Germinal center (tissue), 1 donor: ENCODE results near the gene ZNF622.

ENCODE experiments used
- DNase-seq: peaks from one replicate; pipeline ENCODE4 v3.0.0; 2012; ENCODE audit warnings: mixed read lengths, low spot score

Gene ZNF622, protein sequence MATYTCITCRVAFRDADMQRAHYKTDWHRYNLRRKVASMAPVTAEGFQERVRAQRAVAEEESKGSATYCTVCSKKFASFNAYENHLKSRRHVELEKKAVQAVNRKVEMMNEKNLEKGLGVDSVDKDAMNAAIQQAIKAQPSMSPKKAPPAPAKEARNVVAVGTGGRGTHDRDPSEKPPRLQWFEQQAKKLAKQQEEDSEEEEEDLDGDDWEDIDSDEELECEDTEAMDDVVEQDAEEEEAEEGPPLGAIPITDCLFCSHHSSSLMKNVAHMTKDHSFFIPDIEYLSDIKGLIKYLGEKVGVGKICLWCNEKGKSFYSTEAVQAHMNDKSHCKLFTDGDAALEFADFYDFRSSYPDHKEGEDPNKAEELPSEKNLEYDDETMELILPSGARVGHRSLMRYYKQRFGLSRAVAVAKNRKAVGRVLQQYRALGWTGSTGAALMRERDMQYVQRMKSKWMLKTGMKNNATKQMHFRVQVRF

DNA sequence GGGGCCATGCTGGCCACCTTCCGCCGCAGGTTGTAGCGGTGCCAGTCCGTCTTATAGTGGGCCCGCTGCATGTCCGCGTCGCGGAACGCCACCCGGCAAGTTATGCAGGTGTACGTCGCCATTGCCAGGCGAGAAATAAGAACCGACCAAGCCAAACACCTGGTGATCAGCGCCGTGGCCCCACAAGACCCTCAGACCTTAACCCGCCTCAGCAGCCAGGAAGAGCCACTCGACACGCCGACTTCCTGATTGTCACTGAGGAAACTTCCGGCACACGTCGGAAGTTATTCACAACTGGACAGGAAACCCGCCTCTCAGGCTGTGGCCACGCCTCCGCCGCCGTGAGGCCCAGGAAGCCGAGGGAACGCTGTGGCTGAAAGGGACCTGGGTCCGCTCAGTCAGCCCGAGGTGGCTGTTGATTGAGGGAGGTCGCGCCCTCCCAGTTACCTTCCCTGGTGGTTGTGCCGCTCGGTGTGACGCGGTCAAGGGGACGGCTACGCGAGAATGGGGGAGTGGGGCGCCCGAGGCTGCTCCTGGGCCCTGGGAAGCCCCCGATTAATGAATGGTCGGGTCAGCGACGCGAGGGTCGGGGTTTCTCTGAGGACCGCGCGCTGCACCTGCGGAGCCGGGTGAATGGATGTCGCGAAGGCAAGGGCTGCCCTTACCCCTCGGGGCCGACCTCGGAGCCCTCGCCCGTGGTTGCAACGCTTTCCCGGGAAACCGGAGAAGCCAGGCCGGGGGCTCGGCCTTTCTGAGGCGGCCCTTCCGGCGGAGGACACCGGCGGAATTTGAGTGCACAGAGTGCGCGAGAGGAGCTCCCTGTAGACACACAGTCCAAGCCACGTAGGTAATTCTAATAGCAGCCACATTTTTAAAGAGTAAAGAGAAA lies at the start of gene ZNF622:
Gene ZNF622, minus strand, starts transcription at position 257 of the 889 bp plus-strand sequence. Its CDS starts 135 bp downstream, at position 122.
- peak; percentile 85 for DNase-seq

DNA sequence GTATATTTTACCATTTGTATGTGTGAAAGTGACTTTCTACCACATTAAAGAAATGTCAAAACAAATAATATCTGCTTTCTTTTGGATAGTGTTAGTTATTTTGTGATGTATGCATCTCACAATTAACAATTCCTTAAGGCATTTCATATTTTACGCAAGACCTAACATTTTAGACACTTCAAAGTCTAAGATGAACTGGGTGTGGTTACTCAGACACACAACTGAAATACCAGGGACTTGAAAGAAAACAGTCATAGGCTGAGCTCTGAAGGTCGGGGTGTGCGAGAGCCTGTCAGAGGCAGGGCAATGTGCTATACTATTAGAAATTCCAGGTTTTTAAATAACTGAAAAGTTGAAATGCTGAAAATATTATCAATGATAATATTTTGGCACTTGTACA lies 44.5 kb upstream of the ZNF622 start:
- DNase-seq, result no peak

DNA sequence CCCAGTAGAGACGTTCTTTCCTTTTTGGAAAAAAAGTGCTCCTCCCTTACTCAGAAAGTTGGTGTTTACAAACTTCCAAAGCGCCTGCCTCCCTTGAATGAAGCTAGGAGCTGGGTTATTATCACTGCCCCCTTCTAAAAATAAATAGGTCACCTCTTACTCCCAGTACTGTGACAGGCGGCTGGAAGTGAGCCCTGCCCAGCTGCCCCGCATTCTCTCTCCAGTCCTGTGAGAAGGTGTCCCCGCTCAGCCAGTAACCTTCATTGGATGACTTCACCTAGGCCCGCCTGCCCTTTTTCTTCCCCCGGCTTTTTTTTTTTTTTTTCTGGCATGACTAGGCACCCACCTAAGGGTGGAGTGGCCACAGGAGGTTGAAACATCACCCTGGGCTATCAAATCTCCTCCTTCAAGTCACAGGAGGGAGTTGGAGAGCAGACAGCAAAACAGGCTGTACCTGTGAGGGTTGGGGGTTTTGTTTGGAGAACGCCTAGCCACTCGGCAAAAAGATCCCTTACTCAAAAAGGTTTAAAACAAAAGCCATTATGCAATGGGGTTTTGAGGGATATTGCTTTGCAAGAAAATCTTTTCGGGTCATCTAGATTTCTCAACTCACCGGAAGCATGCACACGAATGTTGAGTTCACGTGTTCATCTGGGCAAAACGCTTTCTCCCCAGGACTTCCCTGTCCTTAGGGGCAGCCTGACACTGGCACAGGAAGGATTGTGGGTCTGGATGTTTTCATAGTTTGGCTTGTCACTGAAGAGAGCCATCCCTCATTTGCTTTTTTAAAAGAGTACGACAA lies 43.3 kb upstream of the ZNF622 start:
- no peak for DNase-seq

DNA sequence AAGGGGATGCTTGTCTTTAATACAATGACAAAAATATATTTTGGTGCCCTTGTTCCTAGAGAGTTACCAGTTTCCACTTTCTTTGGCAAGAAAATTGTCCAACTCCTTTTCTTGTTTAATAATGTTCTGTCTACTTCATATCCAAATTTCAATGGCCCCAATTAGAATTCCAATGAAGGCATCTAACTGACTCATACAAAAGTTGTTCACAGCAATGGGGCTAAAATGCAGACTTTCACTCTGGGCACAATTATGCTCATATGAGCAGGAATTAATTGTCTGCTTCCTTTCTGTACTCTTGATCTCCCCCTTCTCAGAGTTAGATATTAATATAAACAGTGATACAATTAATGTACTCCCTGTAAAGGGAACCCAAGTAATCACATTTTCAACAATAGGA lies 42.1 kb upstream of the ZNF622 start:
- DNase-seq, result no peak

DNA sequence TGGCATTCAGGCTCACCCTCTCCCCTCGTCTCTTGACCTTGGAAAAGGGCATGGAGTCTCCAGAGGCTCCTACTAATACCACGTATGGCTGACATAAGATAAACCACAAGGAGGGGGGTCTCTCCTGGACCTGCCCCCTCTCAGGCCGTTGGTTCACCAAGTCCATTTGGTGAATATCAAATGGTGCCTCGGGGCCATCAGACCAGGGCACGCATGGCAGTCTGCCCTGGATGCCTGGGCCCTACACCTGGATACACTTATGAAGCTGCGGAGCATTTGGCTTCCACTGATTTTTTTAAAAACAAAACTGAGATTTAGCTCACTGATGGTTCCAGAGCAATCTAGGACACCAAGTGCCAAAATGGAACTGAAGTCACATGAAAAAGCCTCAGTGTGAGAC lies 40.3 kb upstream of the ZNF622 start:
- DNase-seq, result no peak

DNA sequence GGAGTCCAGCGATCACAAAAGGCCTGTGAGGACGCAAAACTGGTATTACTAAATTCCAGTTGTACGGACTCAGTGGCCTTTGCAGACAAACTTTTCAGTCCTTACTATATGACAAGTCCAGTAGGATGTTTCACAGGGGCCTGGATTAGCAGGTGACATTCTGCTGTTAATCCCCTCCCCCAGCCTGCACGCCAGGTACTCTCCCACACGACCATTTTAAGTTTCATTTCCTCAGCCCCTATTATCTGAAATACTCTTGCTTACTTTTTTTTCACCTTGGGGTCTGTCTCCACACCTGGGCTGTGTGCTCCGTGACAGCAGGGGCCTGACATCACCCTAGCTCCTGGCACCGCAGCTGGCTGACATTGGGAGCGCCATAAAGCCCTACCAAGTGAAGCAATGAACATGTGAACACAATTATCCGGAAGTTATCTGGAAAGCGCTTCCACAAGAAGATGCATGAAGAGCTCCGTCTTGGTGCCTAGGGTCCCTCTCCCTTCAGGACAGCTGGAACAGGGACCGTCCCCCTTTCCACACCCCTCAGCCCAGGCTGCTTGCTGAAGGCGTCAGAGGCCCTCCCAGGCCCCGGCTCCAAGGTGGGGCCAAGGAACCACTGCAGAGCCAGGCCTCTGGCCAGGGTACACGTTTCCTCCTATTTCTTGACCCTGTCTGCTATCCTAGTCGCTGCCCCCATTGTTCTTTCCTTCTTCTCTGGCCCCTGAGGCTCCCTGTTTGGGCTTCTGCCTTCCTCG lies 39.7 kb upstream of the ZNF622 start:
- no peak for DNase-seq

DNA sequence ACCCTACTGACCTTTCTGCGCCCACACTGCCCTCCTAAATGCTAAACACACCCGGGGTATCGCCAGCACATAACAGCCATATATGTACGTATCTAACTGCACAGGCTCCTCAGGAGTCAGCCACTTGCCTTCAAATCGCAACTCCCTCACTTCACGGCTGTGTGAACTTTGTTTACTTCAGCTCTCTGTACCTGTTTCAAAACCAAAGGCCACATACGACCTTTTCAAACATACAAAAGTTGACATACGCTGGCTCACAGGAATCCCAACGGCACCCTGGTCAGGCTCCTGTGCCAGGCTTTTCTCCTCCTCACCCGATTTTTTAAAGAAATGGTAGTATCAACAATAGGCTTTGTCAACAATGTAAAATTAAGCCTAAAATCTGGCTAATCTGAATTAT lies 39.0 kb upstream of the ZNF622 start:
- no peak for DNase-seq

DNA sequence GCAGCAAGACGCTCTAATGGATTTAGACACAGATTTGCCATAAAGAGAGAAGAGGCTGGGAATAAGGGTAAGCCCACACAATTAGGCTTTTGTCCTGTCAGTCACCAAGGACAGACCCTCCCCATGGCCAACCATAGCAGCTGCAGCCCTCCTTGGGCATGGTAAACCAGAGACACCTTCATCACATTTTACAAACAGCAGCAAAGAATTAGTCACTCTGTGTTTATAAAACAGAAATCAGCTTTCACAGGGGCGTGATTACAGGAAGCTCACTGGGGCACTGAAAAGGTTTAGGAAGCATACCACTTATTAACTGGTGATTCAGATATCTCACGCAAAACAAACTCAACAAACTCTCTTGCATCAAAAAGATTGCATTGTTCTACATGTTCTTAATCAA lies 37.3 kb upstream of the ZNF622 start:
- DNase-seq, result no peak

DNA sequence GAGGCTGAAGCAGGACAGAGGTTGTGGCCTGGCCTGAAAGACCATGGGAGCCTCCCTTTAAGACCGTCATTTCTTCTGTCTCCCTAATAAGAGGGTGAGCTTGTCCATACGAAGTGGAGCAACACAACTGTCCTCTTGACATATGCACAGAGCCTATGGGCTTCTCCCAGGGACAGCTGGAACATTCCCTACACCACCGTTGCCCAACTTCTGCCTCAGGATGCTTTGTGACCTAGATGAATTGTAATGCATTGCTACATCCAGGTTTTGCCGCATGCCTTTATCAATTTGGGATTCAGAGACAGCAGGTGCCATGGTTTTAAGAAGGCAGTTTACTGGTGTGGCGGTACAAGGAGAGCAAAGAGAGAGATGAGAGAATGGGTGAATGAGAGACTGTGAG lies 34.4 kb upstream of the ZNF622 start:
- no peak for DNase-seq

DNA sequence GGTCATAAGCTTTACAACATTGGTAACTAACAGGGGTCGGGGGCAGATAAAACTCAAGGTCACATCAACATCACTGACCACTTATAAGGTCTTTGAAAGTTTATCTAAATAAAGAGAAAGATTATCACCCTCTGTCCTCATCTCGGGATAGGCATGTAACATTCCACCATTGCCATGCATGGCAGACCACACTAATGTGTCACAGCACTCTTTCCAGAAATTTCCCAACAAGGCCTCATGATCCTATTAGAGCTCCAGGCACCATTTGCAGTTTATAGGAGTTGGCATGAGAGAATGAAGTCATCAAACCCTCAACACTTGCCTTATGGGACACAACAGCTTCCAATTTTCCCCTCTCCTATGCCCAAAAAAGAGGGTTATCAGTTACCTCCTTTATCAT lies 31.9 kb upstream of the ZNF622 start:
- DNase-seq, result no peak

DNA sequence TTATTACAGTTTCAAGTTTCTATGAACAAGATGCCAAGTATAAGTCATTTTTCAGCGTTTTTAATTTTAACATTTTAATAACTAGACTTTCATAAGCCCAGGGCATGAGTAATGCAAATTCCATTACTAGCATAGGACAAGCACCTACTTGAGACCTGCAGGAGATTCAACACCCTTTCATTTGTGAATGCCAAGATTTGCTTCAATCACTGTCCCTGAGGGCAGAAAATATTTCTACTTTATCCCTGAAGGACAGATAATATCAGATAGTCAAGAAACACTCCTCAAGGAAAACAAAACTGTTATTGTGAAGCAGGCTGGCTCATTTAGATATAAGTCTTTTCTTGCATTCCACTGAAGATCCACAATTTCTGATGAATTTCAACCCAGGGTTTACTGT lies 27.7 kb upstream of the ZNF622 start:
- DNase-seq, result no peak

DNA sequence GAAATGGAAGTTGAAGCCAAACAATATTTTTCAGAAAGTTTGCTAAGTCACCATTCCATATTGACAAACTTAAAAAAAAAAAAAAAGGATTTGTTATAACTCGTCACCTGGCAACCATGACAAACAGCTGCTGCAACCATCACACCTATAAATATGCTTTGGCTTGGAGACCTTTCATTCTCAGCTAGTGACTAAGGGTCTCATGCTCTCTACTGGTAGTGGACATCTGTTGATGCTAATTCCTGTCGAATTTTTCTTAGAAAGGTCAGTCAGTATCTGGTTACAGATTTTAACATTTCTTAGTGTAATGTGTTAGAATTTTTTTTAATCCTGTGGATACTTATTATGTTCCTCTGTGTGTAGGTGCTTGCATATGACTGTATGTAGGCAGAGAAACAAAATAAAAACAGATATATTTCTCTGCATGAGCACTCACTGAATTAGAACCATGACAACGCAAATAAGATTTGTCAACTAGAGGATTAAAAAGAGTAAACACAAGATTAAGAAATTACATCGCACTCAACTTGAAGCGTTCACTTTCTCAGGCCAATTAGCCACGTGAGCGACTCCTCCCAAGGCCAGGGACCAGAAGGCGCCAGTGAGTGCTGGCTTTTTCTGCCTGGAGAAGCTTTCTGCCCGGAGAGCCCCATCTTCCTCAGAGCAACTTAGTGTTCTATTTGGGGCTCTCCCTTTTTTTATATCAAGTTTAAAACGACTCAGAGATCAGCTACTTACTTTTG lies 27.0 kb upstream of the ZNF622 start:
- no peak for DNase-seq

DNA sequence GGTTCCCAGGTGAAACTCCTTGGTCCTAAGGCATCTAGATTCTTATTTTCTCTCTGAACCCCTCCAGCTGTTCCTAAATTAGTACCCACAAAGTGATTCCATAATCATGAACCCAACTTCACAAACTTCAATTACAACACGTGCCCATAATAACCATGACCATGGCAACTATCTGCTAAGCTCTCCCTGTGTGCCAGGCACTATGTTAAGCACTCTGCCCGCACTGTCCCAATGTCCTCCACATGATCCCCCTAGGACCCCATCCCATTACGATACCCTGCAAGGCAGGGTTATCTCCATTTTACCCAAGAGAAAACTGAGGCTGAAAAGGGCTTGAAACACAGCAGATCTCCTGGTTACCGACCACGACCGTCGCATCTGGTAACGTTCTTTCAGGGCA lies 25.3 kb upstream of the ZNF622 start:
- no peak for DNase-seq

DNA sequence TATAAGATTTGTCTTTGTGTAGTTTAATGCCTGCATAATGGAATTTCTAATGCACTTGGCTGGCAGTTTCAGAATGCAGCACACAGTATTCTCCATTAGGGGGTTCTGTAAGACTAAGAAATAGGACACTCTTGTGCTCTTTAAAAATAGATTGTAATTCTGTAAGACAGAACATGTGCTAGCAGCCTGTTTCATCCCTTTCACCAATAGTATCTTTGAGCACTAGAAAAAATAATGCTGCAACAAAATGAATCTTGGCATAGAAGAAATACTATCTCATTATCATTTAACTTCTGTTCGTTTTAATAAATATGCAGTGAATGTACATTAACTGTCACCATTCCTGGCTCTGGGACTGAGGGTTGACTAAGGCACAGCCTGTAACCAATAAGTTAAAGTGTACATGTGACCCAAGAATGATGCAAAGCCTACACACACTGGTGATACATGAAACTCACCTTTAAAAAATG lies 23.8 kb upstream of the ZNF622 start:
- DNase-seq, result no peak

DNA sequence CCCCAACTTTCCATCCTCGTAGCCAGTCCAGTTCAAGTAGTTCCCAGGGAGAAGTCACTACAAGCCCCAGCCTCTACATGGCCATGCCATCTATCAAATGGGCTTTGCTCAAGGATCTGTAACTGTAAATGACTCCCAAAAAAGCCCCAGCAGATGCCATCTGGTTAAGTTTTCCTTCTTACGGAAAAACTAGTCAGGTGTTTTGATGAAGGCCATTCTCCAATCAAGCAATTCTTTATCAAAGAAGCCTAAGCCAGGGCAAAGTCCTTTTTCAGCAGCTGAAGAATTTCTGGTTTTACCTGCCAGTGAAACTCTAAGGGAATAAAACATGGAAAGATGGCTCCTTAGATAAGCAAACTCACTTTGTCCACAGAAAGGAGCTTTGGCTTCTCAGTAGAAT lies 21.9 kb upstream of the ZNF622 start:
- no peak for DNase-seq

DNA sequence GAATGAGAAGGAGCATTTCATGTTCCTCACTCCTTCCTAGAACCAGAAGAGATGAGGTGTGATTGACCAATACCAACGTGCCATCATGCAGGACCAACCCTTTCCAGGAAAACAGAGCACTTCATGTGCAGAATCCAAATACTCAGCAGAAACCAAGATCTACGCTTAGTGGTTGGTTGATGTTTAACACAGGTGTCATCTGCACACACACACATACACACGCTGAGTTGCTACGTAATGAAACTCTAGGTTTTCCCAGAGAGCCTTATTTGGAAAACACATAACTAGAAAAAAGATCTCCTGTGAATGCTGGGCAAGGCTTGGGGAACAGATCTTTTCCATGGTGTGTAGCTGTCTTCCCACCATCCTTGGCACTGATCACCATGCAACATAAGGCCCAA lies 21.1 kb upstream of the ZNF622 start:
- DNase-seq, result no peak

DNA sequence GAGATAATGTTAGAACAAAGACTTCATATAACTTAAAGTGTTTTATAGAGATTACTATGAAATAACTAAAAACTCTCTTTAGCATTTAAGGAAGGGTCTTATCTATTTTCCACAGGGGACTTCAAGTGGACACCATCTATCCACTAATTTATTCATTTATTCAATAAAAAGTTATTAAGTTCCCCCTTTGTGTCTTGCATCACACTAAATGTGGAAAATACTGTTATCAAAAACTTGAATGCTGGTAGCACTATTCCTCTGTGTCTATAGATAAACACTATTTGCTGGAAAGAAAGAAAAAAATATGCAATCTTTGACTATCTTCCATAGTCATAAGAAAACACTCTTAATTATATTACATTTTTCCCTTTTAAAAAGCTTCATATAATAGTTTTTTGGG lies 20.1 kb upstream of the ZNF622 start:
- no peak for DNase-seq

DNA sequence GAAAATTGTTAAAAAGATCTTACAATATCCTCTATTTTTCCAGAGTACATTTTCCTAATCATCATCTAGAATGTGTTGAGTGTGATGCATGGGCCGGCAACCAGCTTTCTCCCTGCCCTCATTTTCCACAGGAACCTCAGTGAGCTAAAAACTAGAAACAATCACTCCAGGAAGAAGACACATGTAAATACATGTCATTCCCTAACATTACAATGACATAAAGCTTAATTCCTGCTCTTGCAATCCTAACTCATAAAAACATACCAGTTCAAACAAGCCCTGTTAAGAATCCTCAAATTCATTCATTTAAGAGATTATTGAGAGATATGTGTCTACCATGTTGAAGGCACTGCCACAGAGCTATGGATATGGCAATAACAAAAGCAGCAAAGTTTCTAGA lies 18.5 kb upstream of the ZNF622 start:
- DNase-seq, result no peak

DNA sequence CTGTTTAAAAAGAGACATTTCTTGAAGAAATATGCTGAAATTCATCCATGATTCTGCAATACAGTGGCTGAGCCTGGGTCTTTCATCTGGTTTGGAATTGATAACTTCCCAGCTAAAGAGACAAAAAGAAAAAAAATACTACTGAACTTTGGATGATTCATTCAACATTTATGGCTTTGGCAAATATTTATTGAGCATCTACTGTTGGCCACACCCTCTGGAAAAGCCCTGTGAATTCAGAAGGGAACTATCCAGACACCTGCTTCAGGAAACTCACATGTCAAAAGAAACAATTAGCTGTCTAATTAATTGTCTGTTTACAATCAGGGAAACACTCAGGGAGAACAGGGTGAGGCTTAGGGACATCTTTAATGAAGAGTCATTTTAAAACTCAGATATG lies 17.8 kb upstream of the ZNF622 start:
- no peak for DNase-seq

DNA sequence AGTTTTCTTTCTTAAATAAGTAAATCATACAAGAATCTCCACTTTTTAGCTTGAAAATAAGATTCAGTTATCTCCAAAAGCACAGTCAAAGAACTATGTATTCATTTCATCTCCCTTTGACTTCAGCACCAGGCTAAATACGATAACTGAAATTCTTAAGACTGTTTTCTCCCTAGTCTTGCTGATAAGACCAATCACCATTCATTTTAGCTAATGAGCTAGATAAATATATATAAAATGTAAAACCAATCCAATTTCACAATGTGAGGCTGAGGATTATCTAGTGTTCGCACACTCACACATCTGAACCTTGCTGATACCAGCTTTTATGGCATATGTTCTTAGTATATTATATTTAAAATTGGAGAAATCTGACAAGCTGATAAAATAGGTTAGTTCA lies 17.3 kb upstream of the ZNF622 start:
- DNase-seq, result no peak
